Myocyte (in vitro differentiated cells): ENCODE measurements around the gene FAM227B. TPM values are rescaled to one million over a fixed set of nuclear protein-coding genes. Genes with fewer than 3 reads are reported as not detected.
"Not testable (repeated sequence)": the region's sequence is repeated elsewhere in the genome, so short reads cannot be mapped to it uniquely, and the experiment has no call there.

Experiments used
- DNase-seq: peaks from one replicate; pipeline ENCODE4 v3.0.0-alpha.2; 2012; ENCODE audit warnings: low read depth
- polyA plus RNA-seq: library from polyadenylated mRNA; unstranded; fragments of >200 nt; gene quantifications from one replicate; pipeline ENCODE4 v1.2.1, GENCODE V29; 2012; ENCODE audit warnings: missing spikeins
- total RNA-seq: library from RNA; depleted of rRNA; stranded (reverse); fragments of >200 nt; gene quantifications from 2 replicates; pipeline ENCODE4 v1.2.3, GENCODE V29; 2014

FAM227B gene
- total RNA-seq = 19.9 and 35.6 TPM in 2 replicates
- 15.5 TPM for polyA plus RNA-seq

- peak; percentile 98 for DNase-seq
Measured at GRCh38 chr15:49620658-49621368, at the start of gene FAM227B, which contains the start of gene DTWD1. Gene FAM227B (minus strand): TSS chr15:49620818. CDS start chr15:49615171, 5,647 bp downstream. Gene DTWD1 (plus strand): TSS chr15:49621048. CDS start chr15:49625168, 4,120 bp downstream.

GRCh38 chr15:49669288-49669687 lies 48.7 kb upstream of the FAM227B start:
- DNase-seq = no peak

- DNase-seq = not testable (repeated sequence)
Measured at GRCh38 chr15:49666486-49666885, 45.9 kb upstream of the FAM227B start.

- DNase-seq = peak; percentile 30
Measured at GRCh38 chr15:49664716-49665115, 44.1 kb upstream of the FAM227B start.

- no peak for DNase-seq
Measured at GRCh38 chr15:49656734-49657133, 36.1 kb upstream of the FAM227B start.

GRCh38 chr15:49652922-49653321 lies 32.3 kb upstream of the FAM227B start:
- DNase-seq = no peak

DNA sequence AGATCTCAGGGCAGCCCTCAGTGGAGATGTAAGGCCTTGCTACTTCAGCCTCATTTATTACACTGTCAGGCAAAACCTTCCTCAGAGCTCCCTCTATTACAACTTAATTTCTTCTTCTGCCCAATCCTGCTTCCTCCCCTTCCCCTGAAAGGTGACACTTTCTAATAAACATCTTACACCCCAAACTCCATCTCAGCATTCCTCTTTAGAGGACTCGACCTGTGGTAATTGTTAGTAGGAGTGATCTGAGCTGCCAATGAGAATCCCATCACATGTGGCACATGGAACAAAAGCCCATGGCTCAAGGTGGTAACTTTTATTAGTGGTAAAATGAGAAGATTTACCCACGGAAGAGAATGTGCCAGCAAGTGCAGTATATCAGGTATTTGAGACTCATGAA lies 30.1 kb upstream of the FAM227B start:
- no peak for DNase-seq

- no peak for DNase-seq
Measured at GRCh38 chr15:49649987-49650386, 29.4 kb upstream of the FAM227B start.

DNA sequence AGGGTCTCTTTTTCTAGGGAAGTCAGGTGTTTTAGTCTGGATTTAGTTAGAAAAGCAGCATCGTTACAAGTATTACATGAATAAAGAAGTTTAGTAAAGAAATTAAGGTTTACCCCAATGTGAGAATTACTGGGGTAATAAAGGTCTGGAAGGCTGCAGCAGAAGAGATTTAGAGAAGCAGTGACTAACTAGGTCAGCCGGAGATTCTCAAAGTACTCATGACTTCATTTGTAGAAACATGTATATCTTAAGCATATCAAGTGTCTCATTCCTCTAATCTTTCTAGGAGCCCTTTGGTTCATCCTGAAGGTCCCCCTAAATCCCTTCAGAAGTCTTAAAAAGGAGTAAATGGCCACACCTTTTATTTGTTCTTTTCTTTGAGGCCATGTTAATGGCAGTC lies 26.3 kb upstream of the FAM227B start:
- no peak for DNase-seq

GRCh38 chr15:49645941-49646340 lies 25.3 kb upstream of the FAM227B start:
- peak; percentile 26 for DNase-seq

DNA sequence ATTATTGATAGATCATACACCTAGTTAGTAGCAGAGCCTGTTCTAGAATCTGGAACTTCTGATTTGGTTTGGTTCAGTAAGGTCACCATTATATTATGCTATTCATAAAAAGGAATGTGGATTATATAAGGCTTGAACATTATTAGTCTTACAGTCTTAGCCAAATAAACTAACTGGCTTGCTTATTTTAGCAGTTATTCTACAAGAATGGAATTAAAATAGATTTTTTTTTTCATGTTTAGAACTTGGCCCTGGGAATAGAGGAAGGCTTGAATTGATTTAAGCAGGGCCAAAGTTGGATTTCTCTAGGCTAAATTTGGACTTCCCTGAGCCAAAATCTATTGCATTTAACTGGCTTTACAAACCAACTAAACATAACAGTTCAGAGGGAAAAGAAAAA lies 24.7 kb upstream of the FAM227B start:
- no peak for DNase-seq

- DNase-seq = no peak
Measured at GRCh38 chr15:49644364-49644794, 23.8 kb upstream of the FAM227B start.

DNA sequence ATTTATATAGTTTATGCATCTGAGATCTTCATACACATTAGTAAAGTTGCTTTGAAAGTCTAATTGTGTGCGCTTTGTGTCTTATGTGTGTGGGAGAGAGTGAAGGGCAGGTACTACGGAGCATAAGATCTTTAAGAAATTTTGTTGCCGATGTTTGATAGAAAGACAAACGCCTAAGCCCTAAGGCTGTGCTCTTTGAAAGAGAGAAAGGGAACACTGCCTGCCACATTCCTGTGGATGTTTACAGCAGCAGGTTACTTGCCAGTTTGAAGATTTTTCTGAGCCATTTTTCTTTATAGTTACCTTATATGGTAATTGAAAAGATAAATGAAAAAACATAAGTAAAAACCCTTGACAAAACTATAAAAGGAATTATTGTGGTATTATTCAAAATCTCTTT lies 17.2 kb upstream of the FAM227B start:
- DNase-seq = no peak

DNA sequence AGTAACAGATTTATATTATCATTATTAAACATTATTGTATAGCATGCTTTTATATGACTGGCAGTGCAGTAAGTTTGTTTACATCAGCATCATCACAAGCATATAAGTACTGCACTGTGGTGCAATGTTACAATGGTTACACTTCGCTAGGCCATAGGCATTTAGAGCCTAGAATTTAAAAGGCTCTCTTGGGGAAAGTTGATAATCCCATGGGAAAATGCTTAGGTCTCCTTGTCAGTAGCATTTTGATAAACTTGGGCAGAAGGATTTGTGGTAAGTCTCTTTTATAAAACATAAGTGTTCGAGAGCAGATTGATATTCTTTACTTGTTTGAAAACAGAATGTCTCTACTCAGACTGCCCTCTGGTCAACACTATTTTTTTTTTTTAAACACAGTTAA lies 7.8 kb upstream of the FAM227B start:
- no peak for DNase-seq

DNA sequence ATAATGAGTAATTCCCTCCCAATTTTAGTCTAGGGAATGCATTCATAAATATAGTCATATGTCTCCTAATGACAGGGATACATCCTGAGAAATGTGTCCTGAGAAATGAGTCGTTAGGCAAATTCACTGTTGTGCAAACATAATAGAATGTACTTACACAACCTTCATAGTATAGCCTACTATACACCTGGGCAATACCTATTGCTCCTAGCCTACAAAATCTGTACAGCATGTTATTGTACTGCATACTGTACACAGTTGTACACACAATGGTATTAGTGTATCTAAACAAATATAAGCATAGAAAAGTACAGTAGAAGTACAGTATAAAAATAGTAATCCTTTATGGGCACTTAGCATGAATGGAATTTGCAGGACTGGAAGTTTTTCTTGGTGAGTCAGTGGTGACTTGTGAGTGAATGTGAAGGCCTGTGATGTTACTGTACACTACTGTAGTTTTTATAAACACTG lies 6.8 kb upstream of the FAM227B start:
- DNase-seq = peak; percentile 87

GRCh38 chr15:49625460-49626036 lies 4.9 kb upstream of the FAM227B start:
- no peak for DNase-seq

DNA sequence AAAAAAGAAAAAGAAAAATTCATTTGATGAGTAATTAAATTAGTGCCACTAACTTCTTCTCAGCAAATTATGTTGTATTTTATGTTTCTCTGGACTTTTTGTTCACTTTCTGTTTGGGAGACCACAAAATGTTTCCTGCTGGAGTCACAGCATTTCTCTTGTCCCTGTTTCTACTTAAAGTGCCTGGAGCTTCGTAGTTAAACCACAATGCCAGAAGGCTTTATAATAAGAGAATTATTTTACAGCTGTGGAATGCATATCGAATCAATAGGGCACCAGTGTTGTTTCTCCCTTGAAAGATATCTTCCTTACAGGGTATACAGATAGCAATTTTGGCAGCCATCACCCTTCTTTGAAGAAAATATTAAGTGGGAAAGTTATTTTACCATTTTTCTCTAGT lies 3.4 kb upstream of the FAM227B start:
- peak; percentile 70 for DNase-seq

DNA sequence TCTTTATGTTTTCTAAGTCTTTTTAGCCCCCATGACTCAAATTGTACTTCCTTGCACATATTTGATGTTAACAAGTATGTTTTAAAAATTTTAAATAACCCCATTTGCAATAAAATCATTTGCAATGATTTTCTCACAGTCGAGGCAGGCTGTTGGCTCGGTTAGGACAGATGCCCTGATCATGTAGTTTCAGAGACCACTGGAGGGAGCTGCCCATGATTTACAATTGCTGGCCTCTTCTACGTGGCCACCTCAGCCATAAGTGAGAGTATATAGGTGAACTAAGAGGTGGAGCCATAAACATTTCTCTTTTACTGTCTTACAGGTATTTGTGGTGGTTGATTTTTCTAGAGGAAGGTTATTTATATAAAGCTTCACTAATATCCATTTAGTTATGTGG lies 1.9 kb upstream of the FAM227B start:
- peak; percentile 52 for DNase-seq

- DNase-seq = no peak
Measured at GRCh38 chr15:49621887-49622286, 1.3 kb upstream of the FAM227B start.

DNA sequence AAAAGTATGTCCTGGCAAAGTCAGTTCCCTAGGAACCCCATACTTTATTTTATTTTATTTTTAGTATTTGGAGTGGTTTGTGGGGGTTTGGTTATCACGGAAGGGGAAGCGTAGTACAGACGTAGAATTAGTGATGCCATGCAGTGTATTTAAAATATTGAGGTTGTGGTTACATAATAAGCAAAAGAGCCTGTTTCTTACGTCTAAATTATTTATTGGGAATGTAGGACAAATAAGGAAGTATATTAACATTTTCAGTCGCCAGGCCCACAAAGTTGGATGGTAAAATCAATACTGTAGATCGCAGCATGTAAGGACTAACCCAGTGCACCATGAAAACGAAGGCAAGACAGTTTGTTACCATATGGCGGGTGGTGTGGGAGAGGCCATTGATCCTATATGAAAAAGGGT lies 788 bp upstream of the FAM227B start:
- DNase-seq = no peak

- no peak for DNase-seq
Measured at GRCh38 chr15:49620199-49620598, 419 bp downstream of the FAM227B start.

DNA sequence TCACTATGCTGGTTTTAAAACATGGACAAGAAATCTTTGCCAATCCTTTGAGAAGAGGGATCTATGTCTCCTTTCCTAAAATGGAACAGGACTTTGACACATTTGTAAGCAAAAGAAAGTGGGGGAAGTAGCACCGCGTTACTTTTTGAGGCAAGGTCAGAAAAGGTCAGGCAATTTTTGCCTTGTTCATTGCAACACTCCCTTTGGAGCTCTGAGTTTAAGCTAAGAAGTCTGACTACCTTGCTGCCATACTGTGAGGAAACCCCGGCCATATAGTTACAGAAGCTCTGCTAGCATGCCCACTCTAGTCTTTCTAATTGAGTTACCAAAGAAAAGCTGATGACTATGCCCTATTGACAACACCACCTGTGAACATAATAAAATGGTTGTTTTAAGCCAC lies 1.4 kb downstream of the FAM227B start:
- no peak for DNase-seq

DNA sequence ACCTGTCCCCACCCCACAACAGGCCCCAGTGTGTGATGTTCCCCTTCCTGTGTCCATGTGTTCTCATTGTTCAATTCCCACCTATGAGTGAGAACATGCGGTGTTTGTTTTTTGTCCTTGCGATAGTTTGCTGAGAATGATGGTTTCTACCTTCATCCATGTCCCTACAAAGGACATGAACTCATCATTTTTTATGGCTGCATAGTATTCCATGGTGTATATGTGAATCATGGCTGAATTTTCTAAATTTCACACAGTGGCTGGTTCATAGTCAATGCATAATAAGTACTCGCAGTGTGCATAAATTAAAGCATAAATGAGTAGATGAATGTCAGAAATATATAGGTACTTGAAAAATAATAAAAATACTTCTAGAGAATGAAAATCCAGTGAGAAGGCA lies 8.4 kb downstream of the FAM227B start:
- not testable (repeated sequence) for DNase-seq
